GM13977 (cell line): ENCODE results near the gene HLA-DMB.

Experiments used
- DNase-seq: peaks from one replicate; pipeline ENCODE4 v3.0.0; 2012; ENCODE audit warnings: low spot score
- in situ Hi-C: fragments of 300-500 bp; cut with MboI; formaldehyde crosslinking; loops from one replicate; pipeline ENCODE4 v1.12.0; 2022; ENCODE audit warnings: low sequenced_read_pairs, low pct_unique_long_range_greater_than_20kb, mixed read lengths, inconsistent platforms; ENCODE audit not compliant: unreplicated experiment
- TF ChIP-seq, protein P1 (sequence below): IDR thresholded peaks from 2 replicates; pipeline ENCODE4 v1.5.1; 2012; ENCODE audit warnings: mild to moderate bottlenecking, control low read depth; ENCODE audit not compliant: insufficient read depth; ENCODE audit errors: extremely low read depth, missing control alignments

The HLA-DMB gene

DNA sequence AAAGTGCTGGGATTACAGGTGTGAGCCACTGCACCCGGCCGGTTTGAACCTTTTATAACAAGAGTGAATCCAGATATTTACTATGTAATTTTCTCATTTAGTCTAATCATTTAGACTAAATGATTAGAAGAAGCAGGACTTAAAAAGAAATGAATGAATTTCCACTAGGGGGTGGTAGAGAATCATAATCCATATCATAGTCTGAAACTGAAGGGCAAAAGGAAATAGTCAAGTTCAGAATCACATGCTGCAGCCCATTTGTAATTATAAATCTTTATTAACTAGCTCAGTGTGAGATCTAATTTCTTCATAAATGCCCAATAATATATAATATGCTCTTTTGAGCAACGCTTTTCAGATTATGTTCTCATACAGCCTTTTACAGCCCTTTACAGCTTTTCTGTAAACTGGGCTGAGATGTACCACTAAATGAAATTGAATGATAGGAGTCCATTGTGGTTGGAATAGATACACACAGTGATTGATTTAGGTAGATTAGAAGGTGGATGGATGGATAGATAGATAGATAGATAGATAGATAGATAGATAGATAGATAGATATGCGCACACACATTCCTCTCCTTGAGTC is 55.0 kb downstream of the HLA-DMB start:
- DNase-seq = peak; percentile 66

More for the DNA sequence above, 55.0 kb downstream of the HLA-DMB start:
- TF ChIP-seq, protein P1, sequence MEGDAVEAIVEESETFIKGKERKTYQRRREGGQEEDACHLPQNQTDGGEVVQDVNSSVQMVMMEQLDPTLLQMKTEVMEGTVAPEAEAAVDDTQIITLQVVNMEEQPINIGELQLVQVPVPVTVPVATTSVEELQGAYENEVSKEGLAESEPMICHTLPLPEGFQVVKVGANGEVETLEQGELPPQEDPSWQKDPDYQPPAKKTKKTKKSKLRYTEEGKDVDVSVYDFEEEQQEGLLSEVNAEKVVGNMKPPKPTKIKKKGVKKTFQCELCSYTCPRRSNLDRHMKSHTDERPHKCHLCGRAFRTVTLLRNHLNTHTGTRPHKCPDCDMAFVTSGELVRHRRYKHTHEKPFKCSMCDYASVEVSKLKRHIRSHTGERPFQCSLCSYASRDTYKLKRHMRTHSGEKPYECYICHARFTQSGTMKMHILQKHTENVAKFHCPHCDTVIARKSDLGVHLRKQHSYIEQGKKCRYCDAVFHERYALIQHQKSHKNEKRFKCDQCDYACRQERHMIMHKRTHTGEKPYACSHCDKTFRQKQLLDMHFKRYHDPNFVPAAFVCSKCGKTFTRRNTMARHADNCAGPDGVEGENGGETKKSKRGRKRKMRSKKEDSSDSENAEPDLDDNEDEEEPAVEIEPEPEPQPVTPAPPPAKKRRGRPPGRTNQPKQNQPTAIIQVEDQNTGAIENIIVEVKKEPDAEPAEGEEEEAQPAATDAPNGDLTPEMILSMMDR = peak; percentile 44
- in situ Hi-C loops = loop anchor here (10.0 kb wide), 1 partner anchor 89 kb away; no protein-coding TSS in a partner anchor
